T-helper 17 cell (primary cell): ENCODE results near the gene PCSK9. TPM values are rescaled to one million over a fixed set of nuclear protein-coding genes. Genes with fewer than 3 reads are reported as not detected.

ENCODE experiments used
- ATAC-seq: fragments of 150-1000 bp; cut with Tn5 transposase; 2 replicates; pipeline ENCODE4 v1.10.0; 2021; ENCODE audit warnings: mild to moderate bottlenecking, moderate library complexity
- DNase-seq, 3 donors: peaks; one replicate each; pipeline versions ENCODE4 v3.0.0 to v3.0.0-alpha.2; 2020 to 2021
- H3K9me3 ChIP-seq: one replicate; pipeline ENCODE4 v1.7.0; 2013; ENCODE audit warnings: low read length, mild to moderate bottlenecking; ENCODE audit not compliant: control insufficient read depth, poor library complexity, severe bottlenecking
- H3K27ac Mint-ChIP-seq: one replicate; pipeline ENCODE4 v1.8.0; 2022; ENCODE audit warnings: mild to moderate bottlenecking, moderate library complexity, mixed read lengths
- H3K27me3 Mint-ChIP-seq: one replicate; pipeline ENCODE4 v1.8.0; 2022; ENCODE audit warnings: mixed read lengths
- H3K36me3 Mint-ChIP-seq: one replicate; pipeline ENCODE4 v1.8.0; 2022; ENCODE audit warnings: low read depth, mixed read lengths
- H3K4me1 Mint-ChIP-seq: one replicate; pipeline ENCODE4 v1.8.0; 2022; ENCODE audit warnings: mild to moderate bottlenecking, mixed read lengths
- H3K4me3 Mint-ChIP-seq: one replicate; pipeline ENCODE4 v1.8.0; 2022; ENCODE audit warnings: mild to moderate bottlenecking, moderate library complexity, mixed read lengths
- total RNA-seq, 4 donors: library from RNA in 2 of 4; stranded (reverse) in 2 of 4; gene quantifications; one replicate each; pipeline ENCODE4 v1.2.3 and lab custom pipeline; 2022 to 2026

PCSK9 gene
- total RNA-seq = not detected
- total RNA-seq (lab: John Stamatoyannopoulos, UW) = 0 reads per million in 2 donors

DNA sequence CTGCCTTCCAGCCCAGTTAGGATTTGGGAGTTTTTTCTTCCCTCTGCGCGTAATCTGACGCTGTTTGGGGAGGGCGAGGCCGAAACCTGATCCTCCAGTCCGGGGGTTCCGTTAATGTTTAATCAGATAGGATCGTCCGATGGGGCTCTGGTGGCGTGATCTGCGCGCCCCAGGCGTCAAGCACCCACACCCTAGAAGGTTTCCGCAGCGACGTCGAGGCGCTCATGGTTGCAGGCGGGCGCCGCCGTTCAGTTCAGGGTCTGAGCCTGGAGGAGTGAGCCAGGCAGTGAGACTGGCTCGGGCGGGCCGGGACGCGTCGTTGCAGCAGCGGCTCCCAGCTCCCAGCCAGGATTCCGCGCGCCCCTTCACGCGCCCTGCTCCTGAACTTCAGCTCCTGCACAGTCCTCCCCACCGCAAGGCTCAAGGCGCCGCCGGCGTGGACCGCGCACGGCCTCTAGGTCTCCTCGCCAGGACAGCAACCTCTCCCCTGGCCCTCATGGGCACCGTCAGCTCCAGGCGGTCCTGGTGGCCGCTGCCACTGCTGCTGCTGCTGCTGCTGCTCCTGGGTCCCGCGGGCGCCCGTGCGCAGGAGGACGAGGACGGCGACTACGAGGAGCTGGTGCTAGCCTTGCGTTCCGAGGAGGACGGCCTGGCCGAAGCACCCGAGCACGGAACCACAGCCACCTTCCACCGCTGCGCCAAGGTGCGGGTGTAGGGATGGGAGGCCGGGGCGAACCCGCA, at the start of gene PCSK9:
Gene PCSK9, plus strand, starts transcription at position 207 of the 741 bp plus-strand sequence. Its CDS starts 290 bp downstream, at position 497.
- DNase-seq (no peak), ATAC-seq (no peak)
- H3K9me3 ChIP-seq = no peaks in the 10 kb centered on the region
- Mint-ChIP-seq H3K36me3 (peaks cover 3% of the 10 kb centered on the region), H3K4me3 (peak within 1 kb of the TSS; percentile 9), H3K27me3 (peaks cover 88% of the 10 kb centered on the region), H3K27ac (no peak within 1 kb of the TSS), H3K4me1 (peaks cover 3% of the 10 kb centered on the region)

DNA sequence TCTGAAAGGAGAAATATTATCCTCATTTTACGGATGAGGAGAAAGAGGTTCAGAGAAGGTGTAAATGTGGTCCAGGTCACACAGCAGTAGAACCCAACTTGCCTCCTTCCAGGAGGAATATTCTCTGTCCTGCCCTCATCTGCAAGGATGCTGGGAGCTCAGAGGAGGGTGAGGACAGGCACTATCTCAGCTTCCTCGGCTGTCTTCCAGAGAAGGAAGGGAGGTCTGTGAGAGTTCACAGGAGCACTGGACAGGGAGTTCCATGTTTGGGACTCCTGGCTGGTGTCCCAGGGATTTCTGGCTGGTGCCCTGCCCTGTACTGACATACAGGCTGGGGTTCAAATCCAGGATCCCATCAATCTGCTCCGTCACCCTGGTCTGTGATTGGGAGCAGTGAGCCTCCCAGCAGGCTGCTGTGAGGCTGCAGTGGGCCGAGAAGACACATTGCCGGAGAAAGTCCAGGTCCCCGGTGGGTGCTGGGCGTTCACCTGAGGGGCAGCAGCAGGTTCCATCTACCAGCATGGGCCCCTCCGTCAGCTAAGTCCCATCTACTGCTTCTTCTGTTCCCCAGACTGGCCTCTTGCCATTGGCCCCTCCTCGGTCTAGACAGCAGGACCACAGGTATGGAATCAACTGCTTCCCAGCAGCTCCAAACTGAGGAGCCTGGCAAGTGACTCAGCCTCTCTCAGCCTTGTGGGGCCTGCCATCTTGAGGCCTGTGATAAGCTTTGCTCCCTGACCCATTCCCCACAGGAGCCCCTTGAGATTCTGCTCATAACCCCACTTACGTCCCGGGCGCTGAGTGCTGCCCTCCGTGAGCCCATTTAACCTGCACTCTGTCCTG, 49.2 kb upstream of the PCSK9 start:
- no peaks in the 10 kb centered on the region for H3K9me3 ChIP-seq
- DNase-seq (no peak), ATAC-seq (no peak)
- H3K4me1 Mint-ChIP-seq = peaks cover 6% of the 10 kb centered on the region
- H3K4me3 Mint-ChIP-seq = no peak overlapping the region
- H3K27me3 Mint-ChIP-seq = peaks cover 8% of the 10 kb centered on the region
- H3K27ac Mint-ChIP-seq = peak overlapping the region; percentile 27
- H3K36me3 Mint-ChIP-seq = no peaks in the 10 kb centered on the region

DNA sequence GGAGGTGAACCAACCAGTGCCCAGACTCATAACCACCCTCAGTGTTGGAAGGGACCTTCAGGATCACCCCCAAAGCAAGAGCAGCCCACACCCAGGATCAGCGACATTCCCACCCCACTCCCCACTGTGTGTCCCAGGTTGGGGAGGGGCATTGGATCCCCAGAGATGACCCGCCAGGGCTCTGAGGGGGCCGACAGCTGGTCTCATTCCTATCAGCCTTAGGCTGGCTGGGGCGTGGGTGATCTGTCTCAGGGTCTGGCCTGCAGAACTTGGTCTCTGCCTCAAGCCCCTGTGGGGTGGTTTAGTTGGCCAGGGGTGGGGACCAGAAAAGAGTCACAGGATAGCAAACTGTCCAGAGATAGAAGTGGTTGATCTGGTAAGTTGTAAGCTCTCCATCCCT, 48.4 kb upstream of the PCSK9 start:
- H3K9me3 ChIP-seq = no peaks in the 10 kb centered on the region
- no peaks in the 10 kb centered on the region for H3K36me3 Mint-ChIP-seq
- no peak for DNase-seq
- peaks cover 3% of the 10 kb centered on the region for H3K27me3 Mint-ChIP-seq
- H3K4me3 Mint-ChIP-seq = no peak overlapping the region
- peaks cover 13% of the 10 kb centered on the region for H3K4me1 Mint-ChIP-seq
- no peak for ATAC-seq
- H3K27ac Mint-ChIP-seq = peak overlapping the region; percentile 24

DNA sequence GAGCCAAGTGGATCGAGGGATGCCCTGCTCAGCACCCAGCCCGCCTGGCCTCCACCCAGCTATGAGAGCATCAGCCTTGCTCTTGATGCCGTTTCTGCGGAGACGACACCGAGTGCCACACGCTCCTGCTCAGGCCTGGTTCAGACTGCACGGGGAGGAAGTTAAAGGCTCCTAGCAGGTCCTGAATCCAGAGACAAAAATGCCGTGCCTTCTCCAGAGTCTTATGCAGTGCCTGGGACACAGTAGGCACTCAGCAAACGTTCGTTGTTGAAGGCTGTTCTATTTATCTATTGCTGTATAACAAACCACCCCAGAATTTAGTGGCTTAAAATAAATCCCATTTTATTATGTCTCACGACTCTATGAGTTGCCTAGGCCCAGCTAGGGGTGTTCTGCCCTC, 47.4 kb upstream of the PCSK9 start:
- ATAC-seq = no peak
- no peak overlapping the region for H3K4me3 Mint-ChIP-seq
- H3K36me3 Mint-ChIP-seq = no peaks in the 10 kb centered on the region
- no peak for DNase-seq
- no peak overlapping the region for H3K27ac Mint-ChIP-seq
- no peaks in the 10 kb centered on the region for H3K27me3 Mint-ChIP-seq
- no peaks in the 10 kb centered on the region for H3K9me3 ChIP-seq
- peaks cover 20% of the 10 kb centered on the region for H3K4me1 Mint-ChIP-seq

- no peaks in the 10 kb centered on the region for H3K9me3 ChIP-seq
- ATAC-seq = no peak
- H3K27me3 Mint-ChIP-seq = peaks cover 7% of the 10 kb centered on the region
Measured at GRCh38 chr1:54993140-54993539, 46.2 kb upstream of the PCSK9 start.

DNA sequence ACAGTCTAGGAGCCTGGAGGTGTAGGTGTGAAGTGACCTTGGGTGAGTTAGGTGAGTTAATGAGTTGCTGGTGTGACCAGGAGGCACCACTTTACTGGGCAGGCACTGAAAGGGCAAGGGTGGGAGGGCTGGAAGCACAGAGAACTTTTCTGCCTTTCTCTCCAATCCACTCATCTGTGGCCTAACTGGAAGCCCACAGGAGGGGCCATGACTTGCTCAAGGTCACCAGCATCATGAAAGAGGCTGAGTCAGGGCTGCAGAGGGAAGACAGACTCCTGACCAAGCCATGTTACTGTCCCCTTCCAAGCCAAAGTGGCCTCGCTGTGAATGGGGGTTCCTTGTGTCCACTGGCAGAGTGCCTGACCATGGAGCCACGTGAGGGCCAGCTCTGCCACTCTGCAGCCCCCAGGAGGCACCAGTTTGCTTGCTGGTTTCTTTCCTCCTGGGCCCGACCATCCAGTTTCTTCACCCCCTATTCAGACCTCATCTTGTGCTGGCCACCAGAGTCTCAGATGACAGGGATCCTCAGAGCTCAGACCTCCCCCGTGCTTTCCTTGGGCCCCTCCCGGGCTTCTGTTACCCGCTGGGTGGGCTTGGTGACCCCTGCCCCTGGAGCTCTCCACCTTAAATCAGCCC, 44.9 kb upstream of the PCSK9 start:
- no peak for ATAC-seq
- peaks cover 20% of the 10 kb centered on the region for H3K4me1 Mint-ChIP-seq
- no peak overlapping the region for H3K4me3 Mint-ChIP-seq
- no peak for DNase-seq
- H3K9me3 ChIP-seq = no peaks in the 10 kb centered on the region
- no peaks in the 10 kb centered on the region for H3K36me3 Mint-ChIP-seq
- peak overlapping the region; percentile 79 for H3K27ac Mint-ChIP-seq
- peaks cover 7% of the 10 kb centered on the region for H3K27me3 Mint-ChIP-seq

More at GRCh38 chr1:54993140-54993539, 46.2 kb upstream of the PCSK9 start:
- Mint-ChIP-seq H3K27ac (no peak overlapping the region), H3K36me3 (no peaks in the 10 kb centered on the region), H3K4me1 (peaks cover 20% of the 10 kb centered on the region), H3K4me3 (no peak overlapping the region)
- no peak for DNase-seq

DNA sequence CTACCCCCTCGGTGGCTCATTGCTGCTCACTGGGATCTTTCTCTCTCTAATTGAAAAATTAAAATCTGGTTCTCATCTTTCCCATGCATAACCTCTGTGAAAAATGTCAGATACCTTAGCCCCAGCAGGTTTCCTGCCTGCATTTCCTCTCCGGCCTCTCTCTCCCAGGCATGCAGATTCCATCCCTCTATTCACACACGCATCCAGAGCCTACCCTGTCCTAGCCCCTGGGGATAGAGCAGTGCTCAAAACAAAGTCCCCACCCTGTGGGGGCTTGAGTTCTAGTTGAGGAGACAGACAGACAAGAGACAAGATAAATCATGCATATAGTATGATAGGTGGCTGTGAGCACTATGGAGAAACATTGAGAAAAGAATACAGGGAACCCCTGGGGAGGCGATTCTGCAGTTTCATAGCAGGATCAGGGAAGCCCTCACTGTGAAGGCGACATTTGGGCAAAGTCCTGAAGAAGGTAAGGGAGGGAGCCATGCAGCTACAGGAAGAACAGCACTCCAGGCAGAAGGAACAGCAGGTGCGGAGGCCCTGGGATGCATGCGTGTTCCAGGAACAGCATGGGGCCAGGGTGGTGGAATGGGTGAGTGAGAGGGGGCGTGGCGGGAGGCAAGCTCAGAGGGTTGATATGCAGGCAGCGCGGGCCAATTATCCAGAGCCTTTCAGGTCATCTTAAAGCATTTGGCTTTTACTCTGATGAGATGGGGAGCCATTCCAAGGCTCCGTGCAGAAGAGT, 44.2 kb upstream of the PCSK9 start:
- Mint-ChIP-seq H3K27me3 (peaks cover 7% of the 10 kb centered on the region), H3K27ac (peak overlapping the region; percentile 79), H3K36me3 (no peaks in the 10 kb centered on the region), H3K4me1 (peaks cover 20% of the 10 kb centered on the region), H3K4me3 (peak overlapping the region; percentile 55)
- no peak for DNase-seq
- no peaks in the 10 kb centered on the region for H3K9me3 ChIP-seq
- ATAC-seq = no peak

GRCh38 chr1:54995835-54996234, 43.5 kb upstream of the PCSK9 start:
- Mint-ChIP-seq H3K36me3 (no peaks in the 10 kb centered on the region), H3K4me3 (peak overlapping the region; percentile 55), H3K27ac (peak overlapping the region; percentile 79), H3K4me1 (peaks cover 20% of the 10 kb centered on the region), H3K27me3 (peaks cover 7% of the 10 kb centered on the region)
- DNase-seq (peak in 2 of 3 donors; percentile 22 to 23), ATAC-seq (peak; percentile 84)
- H3K9me3 ChIP-seq = no peaks in the 10 kb centered on the region

- H3K36me3 Mint-ChIP-seq = no peaks in the 10 kb centered on the region
- no peaks in the 10 kb centered on the region for H3K9me3 ChIP-seq
Measured at GRCh38 chr1:54996359-54996868, 42.9 kb upstream of the PCSK9 start.

GRCh38 chr1:54996869-54997710, 42.3 kb upstream of the PCSK9 start:
- Mint-ChIP-seq H3K36me3 (no peaks in the 10 kb centered on the region), H3K4me1 (peaks cover 20% of the 10 kb centered on the region), H3K27me3 (peaks cover 7% of the 10 kb centered on the region), H3K4me3 (peak overlapping the region; percentile 55), H3K27ac (peak overlapping the region; percentile 79)
- no peak for ATAC-seq
- no peaks in the 10 kb centered on the region for H3K9me3 ChIP-seq
- no peak for DNase-seq

More at GRCh38 chr1:54996359-54996868, 42.9 kb upstream of the PCSK9 start:
- H3K4me3 Mint-ChIP-seq = peak overlapping the region; percentile 55
- DNase-seq (peak; percentile 69 to 84 (median 71)), ATAC-seq (peak; percentile 86)
- peaks cover 20% of the 10 kb centered on the region for H3K4me1 Mint-ChIP-seq
- peak overlapping the region; percentile 79 for H3K27ac Mint-ChIP-seq
- peaks cover 7% of the 10 kb centered on the region for H3K27me3 Mint-ChIP-seq

DNA sequence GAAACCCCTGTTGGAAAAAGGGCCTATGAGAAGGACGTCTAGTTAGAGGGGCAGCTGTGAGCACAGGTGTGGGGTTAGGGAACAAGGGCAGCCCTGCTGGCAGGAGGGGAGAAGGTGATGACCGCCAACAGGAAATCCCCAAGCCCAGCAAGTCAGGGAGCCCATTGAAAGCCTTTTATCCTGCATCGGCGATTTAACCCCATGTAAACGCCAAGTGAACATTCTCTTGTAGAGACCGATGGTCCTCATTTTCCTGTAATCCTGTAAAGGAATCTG, 41.7 kb upstream of the PCSK9 start:
- H3K4me1 Mint-ChIP-seq = peaks cover 20% of the 10 kb centered on the region
- H3K9me3 ChIP-seq = no peaks in the 10 kb centered on the region
- peaks cover 7% of the 10 kb centered on the region for H3K27me3 Mint-ChIP-seq
- DNase-seq (no peak), ATAC-seq (no peak)
- H3K36me3 Mint-ChIP-seq = no peaks in the 10 kb centered on the region
- no peak overlapping the region for H3K4me3 Mint-ChIP-seq
- H3K27ac Mint-ChIP-seq = no peak overlapping the region

DNA sequence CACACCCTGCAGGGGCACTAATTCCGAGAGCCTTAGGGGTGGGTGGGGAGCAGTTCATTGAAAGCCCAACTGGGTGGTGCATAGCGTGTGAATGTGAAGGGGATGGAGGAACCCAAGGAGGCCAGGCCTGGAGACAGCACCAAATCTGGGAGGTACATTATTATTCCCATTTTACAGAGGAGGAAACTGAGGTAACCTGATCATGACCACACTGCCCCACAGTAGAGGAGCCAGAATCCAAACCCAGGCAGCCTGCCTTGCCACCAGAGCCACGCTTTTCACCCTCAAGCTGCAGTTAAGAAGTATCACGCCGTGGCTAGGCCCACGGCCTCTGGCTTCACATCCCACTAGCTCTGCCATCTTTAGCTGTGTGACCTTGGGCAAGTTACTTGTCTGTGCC, 41.2 kb upstream of the PCSK9 start:
- no peak overlapping the region for H3K4me3 Mint-ChIP-seq
- DNase-seq = no peak
- no peak overlapping the region for H3K27ac Mint-ChIP-seq
- H3K9me3 ChIP-seq = no peaks in the 10 kb centered on the region
- peaks cover 7% of the 10 kb centered on the region for H3K27me3 Mint-ChIP-seq
- H3K36me3 Mint-ChIP-seq = no peaks in the 10 kb centered on the region
- H3K4me1 Mint-ChIP-seq = peaks cover 20% of the 10 kb centered on the region
- no peak for ATAC-seq
